Measurements from ENCODE around the gene NOL6. TPM values are rescaled to one million over a fixed set of nuclear protein-coding genes. Genes with fewer than 3 reads are reported as not detected.
"Not testable (repeated sequence)": the region's sequence is repeated elsewhere in the genome, so short reads cannot be mapped to it uniquely, and the experiment has no call there.

The NOL6 gene
- polyA plus RNA-seq, 1 donor from 2014 or later, result 15.5 TPM

- peaks cover 2% of the 10 kb centered on the region for H3K27me3 ChIP-seq (ENCODE audit: insufficient read depth, low read depth, low read length)
- H3K79me2 ChIP-seq (replicated peaks; ENCODE audit: insufficient read depth, low read length), result no peaks in the 10 kb centered on the region
- H3K9me3 ChIP-seq (ENCODE audit: low read length), result no peaks in the 10 kb centered on the region
- no peaks in the 10 kb centered on the region for H3K36me3 ChIP-seq (ENCODE audit: insufficient read depth, low read length)
- no peak overlapping the region for H3K4me3 ChIP-seq (ENCODE audit: low read length)
- no peaks in the 10 kb centered on the region for H4K20me1 ChIP-seq (ENCODE audit: insufficient read depth)
- no peak overlapping the region for H3K4me2 ChIP-seq (ENCODE audit: low read length)
- H3K27ac ChIP-seq (ENCODE audit: low read length), result no peak overlapping the region
- TF ChIP-seq SMC3 (conservative IDR thresholded peaks at IDR 0.05; ENCODE audit: poor library complexity), result no peak
- H3K9me2 ChIP-seq (ENCODE audit: insufficient read depth, low read length), result no peaks in the 10 kb centered on the region
- no peak overlapping the region for H2AFZ ChIP-seq (ENCODE audit: low read depth, low read length)
- H3K9ac ChIP-seq (ENCODE audit: low read length), result no peak overlapping the region
- H3F3A ChIP-seq (ENCODE audit: insufficient read depth, low read length, poor library complexity, severe bottlenecking), result no peaks in the 10 kb centered on the region
Observed at GRCh38 chr9:33517373-33517772, 43.6 kb upstream of the NOL6 start.

- H3K9ac ChIP-seq (ENCODE audit: low read length); H3K4me2 ChIP-seq (ENCODE audit: low read length); H3K36me3 ChIP-seq (ENCODE audit: insufficient read depth, low read length); H2AFZ ChIP-seq (ENCODE audit: low read depth, low read length); H3K4me3 ChIP-seq (ENCODE audit: low read length); H3F3A ChIP-seq (ENCODE audit: insufficient read depth, low read length, poor library complexity, severe bottlenecking); H3K27ac ChIP-seq (ENCODE audit: low read length); H3K9me2 ChIP-seq (ENCODE audit: insufficient read depth, low read length); H3K27me3 ChIP-seq (ENCODE audit: insufficient read depth, low read depth, low read length); H4K20me1 ChIP-seq (ENCODE audit: insufficient read depth); H3K9me3 ChIP-seq (ENCODE audit: low read length); H3K79me2 ChIP-seq (replicated peaks; ENCODE audit: insufficient read depth, low read length): not testable (repeated sequence)
Observed at GRCh38 chr9:33516397-33516796, 42.7 kb upstream of the NOL6 start.

- H3K4me2 ChIP-seq (ENCODE audit: low read length); H3K36me3 ChIP-seq (ENCODE audit: insufficient read depth, low read length); H3K27ac ChIP-seq (ENCODE audit: low read length); H3K27me3 ChIP-seq (ENCODE audit: insufficient read depth, low read depth, low read length); H3F3A ChIP-seq (ENCODE audit: insufficient read depth, low read length, poor library complexity, severe bottlenecking); H3K9me2 ChIP-seq (ENCODE audit: insufficient read depth, low read length); H3K9me3 ChIP-seq (ENCODE audit: low read length); H3K4me3 ChIP-seq (ENCODE audit: low read length); H3K79me2 ChIP-seq (replicated peaks; ENCODE audit: insufficient read depth, low read length); H4K20me1 ChIP-seq (ENCODE audit: insufficient read depth); H2AFZ ChIP-seq (ENCODE audit: low read depth, low read length); H3K9ac ChIP-seq (ENCODE audit: low read length): not testable (repeated sequence)
Observed at GRCh38 chr9:33515342-33515995, 41.7 kb upstream of the NOL6 start.

GRCh38 chr9:33512535-33512934 is 38.8 kb upstream of the NOL6 start:
- H3F3A ChIP-seq (ENCODE audit: insufficient read depth, low read length, poor library complexity, severe bottlenecking); H3K9me3 ChIP-seq (ENCODE audit: low read length); H3K79me2 ChIP-seq (replicated peaks; ENCODE audit: insufficient read depth, low read length); H3K9ac ChIP-seq (ENCODE audit: low read length); H3K27ac ChIP-seq (ENCODE audit: low read length); H2AFZ ChIP-seq (ENCODE audit: low read depth, low read length); H4K20me1 ChIP-seq (ENCODE audit: insufficient read depth); H3K36me3 ChIP-seq (ENCODE audit: insufficient read depth, low read length); H3K27me3 ChIP-seq (ENCODE audit: insufficient read depth, low read depth, low read length); H3K4me3 ChIP-seq (ENCODE audit: low read length); H3K4me2 ChIP-seq (ENCODE audit: low read length); H3K9me2 ChIP-seq (ENCODE audit: insufficient read depth, low read length): not testable (repeated sequence)

- not testable (repeated sequence) for H4K20me1 ChIP-seq (ENCODE audit: insufficient read depth); H3F3A ChIP-seq (ENCODE audit: insufficient read depth, low read length, poor library complexity, severe bottlenecking); H3K4me2 ChIP-seq (ENCODE audit: low read length); H3K79me2 ChIP-seq (replicated peaks; ENCODE audit: insufficient read depth, low read length); H3K36me3 ChIP-seq (ENCODE audit: insufficient read depth, low read length); H3K9me3 ChIP-seq (ENCODE audit: low read length); H3K9me2 ChIP-seq (ENCODE audit: insufficient read depth, low read length); H3K27me3 ChIP-seq (ENCODE audit: insufficient read depth, low read depth, low read length)
- Histone ChIP-seq H3K27ac (ENCODE audit: low read length) (peak overlapping the region; percentile 59), H2AFZ (ENCODE audit: low read depth, low read length) (peak overlapping the region; percentile 45), H3K4me3 (ENCODE audit: low read length) (peak overlapping the region; percentile 68), H3K9ac (ENCODE audit: low read length) (peak overlapping the region; percentile 70)
Observed at GRCh38 chr9:33511184-33511517, 37.4 kb upstream of the NOL6 start.
